ENCODE data around the gene ASZ1.
"Not testable (repeated sequence)": the region's sequence is repeated elsewhere in the genome, so short reads cannot be mapped to it uniquely, and the experiment has no call there.

Gene ASZ1

DNA sequence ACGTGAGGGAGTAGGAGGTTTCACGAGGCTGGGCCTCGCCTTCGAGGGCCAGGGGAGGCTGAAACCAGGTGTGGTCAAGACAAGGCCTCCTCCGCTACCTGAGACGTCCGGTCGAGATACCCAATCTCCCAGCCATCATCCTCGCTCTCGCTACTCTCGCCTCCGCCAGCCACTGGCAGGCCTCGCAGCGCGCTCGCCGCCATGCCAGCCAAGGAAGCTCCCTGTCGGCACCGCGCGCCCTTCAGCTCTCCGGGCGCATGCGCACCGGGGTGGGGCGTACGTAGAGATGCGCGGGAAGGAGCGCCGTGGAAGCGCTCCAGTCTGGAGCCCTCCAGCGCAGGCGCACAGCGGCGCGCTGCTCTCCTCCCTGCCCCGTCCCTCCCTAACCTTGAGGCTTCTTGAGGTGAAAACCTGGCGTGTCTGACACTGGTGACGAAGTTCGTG lies at the start of gene ASZ1:
ASZ1 (minus strand) TSS at position 236 of the 444 bp plus-strand sequence; CDS start at position 203, 33 bp downstream.
- no peak for DNase-seq (ENCODE audit: low read depth)

GRCh38 chr7:117476557-117477215 lies 49.4 kb upstream of the ASZ1 start:
- TF ChIP-seq POLR2A (IDR thresholded peaks at IDR 0.05; ENCODE audit: extremely low read depth, insufficient read length), result no peak
- no peak for TF ChIP-seq CTCF (IDR thresholded peaks at IDR 0.05; ENCODE audit: low read depth, low read length)
- TF ChIP-seq MYC (IDR thresholded peaks at IDR 0.05; ENCODE audit: low read depth, low read length), result no peak
- TF ChIP-seq MAX (IDR thresholded peaks at IDR 0.05; ENCODE audit: low read depth, low read length), result no peak
- no peak for DNase-seq (ENCODE audit: low read depth)
- no peak overlapping the region for H3K4me3 ChIP-seq (ENCODE audit: low read depth, low read length)

More for the DNA sequence above, at the start of gene ASZ1:
- TF ChIP-seq MAX (IDR thresholded peaks at IDR 0.05; ENCODE audit: low read depth, low read length), result no peak
- TF ChIP-seq MYC (IDR thresholded peaks at IDR 0.05; ENCODE audit: low read depth, low read length), result no peak
- no peak for TF ChIP-seq POLR2A (IDR thresholded peaks at IDR 0.05; ENCODE audit: extremely low read depth, insufficient read length)
- TF ChIP-seq CTCF (IDR thresholded peaks at IDR 0.05; ENCODE audit: low read depth, low read length), result no peak
- no peak within 1 kb of the TSS for H3K4me3 ChIP-seq (ENCODE audit: low read depth, low read length)

DNA sequence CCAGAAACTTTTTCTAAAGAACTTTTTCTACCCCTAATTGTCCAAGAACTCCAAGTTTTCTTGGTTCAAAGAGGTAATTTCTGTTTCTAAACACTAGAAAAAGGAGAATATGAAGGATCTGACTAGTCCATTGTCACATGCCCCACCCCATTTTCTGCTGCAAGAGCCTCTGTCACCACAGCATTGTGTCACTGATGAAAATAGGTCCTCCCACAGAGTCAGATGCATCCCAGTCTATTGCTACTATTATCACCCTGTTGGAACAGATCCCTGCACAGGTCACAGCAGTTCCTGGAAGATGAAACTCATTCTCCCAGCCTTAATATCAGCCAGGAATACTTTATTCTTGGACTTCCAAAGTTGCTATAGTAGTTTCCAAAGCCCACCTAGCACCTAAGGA lies 45.0 kb upstream of the ASZ1 start:
- no peak for DNase-seq (ENCODE audit: low read depth)
- TF ChIP-seq CTCF (IDR thresholded peaks at IDR 0.05; ENCODE audit: low read depth, low read length), result no peak
- TF ChIP-seq MYC (IDR thresholded peaks at IDR 0.05; ENCODE audit: low read depth, low read length), result no peak
- TF ChIP-seq MAX (IDR thresholded peaks at IDR 0.05; ENCODE audit: low read depth, low read length), result no peak
- no peak for TF ChIP-seq POLR2A (IDR thresholded peaks at IDR 0.05; ENCODE audit: extremely low read depth, insufficient read length)
- no peak overlapping the region for H3K4me3 ChIP-seq (ENCODE audit: low read depth, low read length)

DNA sequence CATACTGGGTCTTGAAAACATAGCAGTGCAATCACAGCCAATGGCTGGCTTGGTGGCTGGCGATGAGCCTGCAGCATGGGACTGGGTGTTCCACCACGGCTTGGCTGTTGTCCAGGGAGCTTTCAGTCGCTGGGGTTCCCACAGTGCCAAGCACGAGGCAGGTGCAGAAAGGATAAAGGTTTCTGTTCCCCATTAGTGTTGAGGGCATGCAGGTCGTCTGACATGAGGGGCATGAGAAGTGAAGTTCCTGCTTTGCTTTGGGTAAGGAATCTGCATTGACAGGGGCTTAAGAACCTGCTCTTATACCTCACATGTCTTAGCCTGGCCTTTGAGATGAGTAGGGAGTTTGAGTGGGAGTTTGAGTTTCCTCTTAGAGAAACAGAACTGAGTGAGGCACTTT lies 43.5 kb upstream of the ASZ1 start:
- no peak overlapping the region for H3K4me3 ChIP-seq (ENCODE audit: low read depth, low read length)
- DNase-seq (ENCODE audit: low read depth), result no peak
- TF ChIP-seq CTCF (IDR thresholded peaks at IDR 0.05; ENCODE audit: low read depth, low read length) (no peak), POLR2A (IDR thresholded peaks at IDR 0.05; ENCODE audit: extremely low read depth, insufficient read length) (no peak), MYC (IDR thresholded peaks at IDR 0.05; ENCODE audit: low read depth, low read length) (no peak), MAX (IDR thresholded peaks at IDR 0.05; ENCODE audit: low read depth, low read length) (no peak)

- TF ChIP-seq POLR2A (IDR thresholded peaks at IDR 0.05; ENCODE audit: extremely low read depth, insufficient read length) (no peak), MAX (IDR thresholded peaks at IDR 0.05; ENCODE audit: low read depth, low read length) (no peak), CTCF (IDR thresholded peaks at IDR 0.05; ENCODE audit: low read depth, low read length) (no peak), MYC (IDR thresholded peaks at IDR 0.05; ENCODE audit: low read depth, low read length) (no peak)
- H3K4me3 ChIP-seq (ENCODE audit: low read depth, low read length), result no peak overlapping the region
- no peak for DNase-seq (ENCODE audit: low read depth)
Observed at GRCh38 chr7:117468174-117468573, 40.9 kb upstream of the ASZ1 start.

- DNase-seq (ENCODE audit: low read depth); H3K4me3 ChIP-seq (ENCODE audit: low read depth, low read length): not testable (repeated sequence)
Observed at GRCh38 chr7:117460815-117461214, 33.5 kb upstream of the ASZ1 start.

Measured in NB4 (cell line).